ENCODE results near the gene RHEX. TPM values are rescaled to one million over a fixed set of nuclear protein-coding genes. Genes with fewer than 3 reads are reported as not detected.

The RHEX gene
- total and polyA plus RNA-seq, 2 of the 13 experiments (the other 11 are each of a cell fraction or from before 2014, with no cell fraction given) = 1.4 to 2.7 TPM

DNA sequence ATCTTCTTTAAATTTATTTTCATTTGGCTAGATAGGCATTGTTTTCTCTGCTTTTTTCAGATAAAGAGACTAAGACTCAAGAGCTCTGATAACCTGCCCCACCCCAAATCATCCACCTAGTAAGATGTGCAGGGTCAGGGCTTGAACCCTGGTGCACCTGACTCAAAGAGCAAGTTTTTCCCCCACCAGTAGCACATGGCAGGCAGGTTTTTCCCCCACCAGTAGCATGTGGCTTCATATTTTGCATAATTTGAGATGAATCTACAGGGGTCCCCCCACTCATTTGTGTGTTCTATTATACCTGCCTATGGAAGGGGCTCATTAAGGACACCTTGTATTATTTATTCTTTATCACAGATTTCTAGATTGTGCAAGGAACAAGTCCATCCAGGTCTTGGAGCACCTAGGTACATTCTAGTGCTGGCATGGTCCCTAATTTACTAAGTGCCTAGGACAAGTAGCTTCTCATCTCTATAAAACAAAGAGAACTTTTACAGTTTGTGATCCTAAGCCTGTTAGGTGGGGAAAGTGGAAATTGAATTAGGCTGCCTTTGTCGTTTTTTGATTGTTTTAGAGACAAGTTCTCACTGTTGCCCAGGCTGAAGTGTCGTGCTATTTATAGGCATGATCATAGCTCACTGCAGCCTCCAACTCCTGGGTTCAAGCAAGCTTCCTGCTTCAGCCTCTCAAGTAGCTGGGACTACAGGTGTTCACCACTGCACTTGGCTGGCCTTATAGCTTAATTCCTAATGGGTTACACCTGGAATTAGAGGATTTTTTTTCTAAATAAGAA lies 16.1 kb upstream of the RHEX start (continued):
- TF ChIP-seq ZNF350 (CRISPR knock-in tag; IDR thresholded peaks at IDR 0.05; ENCODE audit: borderline replicate concordance, low read depth) = no peak

- Histone ChIP-seq H3K9me3 (ENCODE audit: low read length) (no peaks in the 10 kb centered on the region), H2AFZ (ENCODE audit: low read length) (no peak overlapping the region), H3K27ac (ENCODE audit: extremely low read length, insufficient read depth, low read length) (no peak overlapping the region), H3K27me3 (ENCODE audit: control insufficient read depth in 1 of 2, insufficient read depth in 2 of 2, low read length in 2 of 2) (peaks cover 1 to 27% of the 10 kb centered on the region in 2 experiments; a peak in 3 of 5 replicates), H3K4me2 (ENCODE audit: low read depth, low read length) (no peak overlapping the region), H3K4me1 (ENCODE audit: insufficient read depth, low read length) (peaks cover 21% of the 10 kb centered on the region), H3K79me2 (ENCODE audit: insufficient read depth, low read length) (no peaks in the 10 kb centered on the region), H3K36me3 (replicated peaks in 1 of 2; ENCODE audit: control insufficient read depth in 1 of 2, insufficient read depth in 2 of 2, low read length in 2 of 2) (no peaks in the 10 kb centered on the region), H4K20me1 (ENCODE audit: insufficient read depth, low read length) (no peaks in the 10 kb centered on the region), H3K4me3 (replicated peaks in 1 of 3; ENCODE audit: insufficient read depth in 1 of 3, low read depth in 2 of 3, low read length in 3 of 3) (no peak overlapping the region), H3K9ac (ENCODE audit: insufficient read depth, low read depth, low read length) (no peak overlapping the region)
- BruUV-seq (replicated peaks) = no TSS peak
- ChIA-PET POLR2A (no interaction called here), CTCF (ENCODE audit: low intra/inter-chr PET ratio, low total read pairs) (no interaction called here)
- no peak for TF ChIP-seq SRSF9 (IDR thresholded peaks at IDR 0.05; ENCODE audit: borderline replicate concordance, insufficient read depth, low read depth, low read length, poor library complexity, severe bottlenecking)
- no peak for TF ChIP-seq MXD4 (CRISPR knock-in tag; IDR thresholded peaks at IDR 0.05)
- TF ChIP-seq MTERF4 (CRISPR knock-in tag; IDR thresholded peaks at IDR 0.05) = no peak
- TF ChIP-seq CHCHD3 (CRISPR knock-in tag; IDR thresholded peaks at IDR 0.05) = no peak
- TF ChIP-seq PPARG (CRISPR knock-in tag; conservative IDR thresholded peaks at IDR 0.05) = no peak
- no peak for TF ChIP-seq ZBTB20 (CRISPR knock-in tag; IDR thresholded peaks at IDR 0.05; ENCODE audit: borderline replicate concordance, low read depth)
- no peak for TF ChIP-seq NR2F2 (IDR thresholded peaks at IDR 0.05; ENCODE audit: borderline replicate concordance, low read depth)
- TF ChIP-seq ZSCAN25 (CRISPR knock-in tag; IDR thresholded peaks at IDR 0.05) = no peak
- TF ChIP-seq HMG20A (CRISPR knock-in tag; IDR thresholded peaks at IDR 0.05; ENCODE audit: borderline replicate concordance) = no peak
- no peak for TF ChIP-seq ZNF549 (CRISPR knock-in tag; IDR thresholded peaks at IDR 0.05)
- no peak for TF ChIP-seq RFX5 (IDR thresholded peaks at IDR 0.05; ENCODE audit: low read depth, low read length)
- TF ChIP-seq HNF4G (IDR thresholded peaks at IDR 0.05; ENCODE audit: borderline replicate concordance, low read depth, low read length) = no peak
- no peak for TF ChIP-seq HNF4G (CRISPR knock-in tag; IDR thresholded peaks at IDR 0.05; ENCODE audit: borderline replicate concordance, low read depth)
- DNase-seq (ENCODE audit: low spot score) (no peak), FAIRE-seq (no peak), ATAC-seq (no peak)
- 73% methylated on average over 9 of the region's 9 CpGs for WGBS (ENCODE audit: low lambda C conversion rate)
- in situ Hi-C loops (cut with HindIII; ENCODE audit: extremely low pct_ligation_motif_present, low pct_unique_long_range_greater_than_20kb) (no loop called here), intact Hi-C loops (cut with micrococcal nuclease; ENCODE audit: unreplicated experiment) (no loop called here)
Measured at GRCh38 chr1:206037581-206037980, 15.4 kb upstream of the RHEX start.

Data from HepG2 (cell line).